Lung (tissue), 12 donors: ENCODE results near the gene ADAMTSL1. TPM values are rescaled to one million over a fixed set of nuclear protein-coding genes. Genes with fewer than 3 reads are reported as not detected.

Source experiments
- ATAC-seq: fragments of 200-7000 bp; cut with Tn5 transposase; one replicate; pipeline ENCODE4 v1.9.1; 2020; ENCODE audit warnings: moderate number of reproducible peaks; ENCODE audit not compliant: insufficient read depth, low FRiP score
- DNase-seq, 3 donors: peaks; one replicate each; pipeline ENCODE4 v3.0.0-alpha.2; 2013 to 2017
- H3K27ac ChIP-seq, 2 donors: one replicate each; pipeline ENCODE4 v1.5.1; 2013; ENCODE audit warnings: mild to moderate bottlenecking in 2 of 2, moderate library complexity in 2 of 2, control low read depth in 1 of 2, inconsistent platforms in 1 of 2, low read depth in 1 of 2, low read length in 1 of 2
- H3K27me3 ChIP-seq, 3 donors: one replicate each; pipeline ENCODE4 v1.5.1; 2013; ENCODE audit warnings: low read length in 2 of 3; ENCODE audit not compliant: control insufficient read depth in 3 of 3, insufficient read depth in 3 of 3
- H3K36me3 ChIP-seq, 4 donors: one replicate each; pipeline ENCODE4 v1.5.1; 2013; ENCODE audit warnings: low read length in 4 of 4, mild to moderate bottlenecking in 1 of 4, moderate library complexity in 1 of 4; ENCODE audit not compliant: control insufficient read depth in 4 of 4, insufficient read depth in 4 of 4
- H3K4me1 ChIP-seq, 5 donors: one replicate each; pipeline ENCODE4 v1.5.1; 2013; ENCODE audit warnings: low read length in 5 of 5, mild to moderate bottlenecking in 2 of 5, moderate library complexity in 1 of 5; ENCODE audit not compliant: control insufficient read depth in 5 of 5, insufficient read depth in 5 of 5
- H3K4me3 ChIP-seq: one replicate; pipeline ENCODE4 v1.5.1; 2013; ENCODE audit warnings: mild to moderate bottlenecking, control low read depth, moderate library complexity
- H3K9ac ChIP-seq, 2 donors: one replicate each; pipeline ENCODE4 v1.5.1; 2013; ENCODE audit warnings: low read length in 2 of 2, control low read depth in 1 of 2; ENCODE audit not compliant: insufficient read depth in 1 of 2
- H3K9me3 ChIP-seq, 4 donors: one replicate each; pipeline ENCODE4 v1.5.1; 2013; ENCODE audit warnings: low read length in 3 of 4, mild to moderate bottlenecking in 1 of 4, moderate library complexity in 1 of 4; ENCODE audit not compliant: control insufficient read depth in 4 of 4, insufficient read depth in 3 of 4
- CTCF ChIP-seq: IDR thresholded peaks from 2 replicates; pipeline ENCODE4 v1.5.1; 2012; ENCODE audit warnings: mild to moderate bottlenecking; ENCODE audit errors: control extremely low read depth, extremely low read depth
- WGBS, 2 donors: extraction: QIAGEN DNeasy Blood & Tissue Kit; methylation state at CpG; one replicate each; pipeline ENCODE4 v1.1.7; 2013; 5-methylcytosine and 5-hydroxymethylcytosine counted together
- polyA plus RNA-seq, 2 donors: library from polyadenylated mRNA; stranded (reverse); fragments of 200-250 nt; gene quantifications; one replicate each; pipeline ENCODE4 v1.2.1, GENCODE V29; 2013
- total RNA-seq, 2 donors: library from RNA; depleted of rRNA in 1 of 2; stranded (reverse); fragments of >200 nt in 1 of 2; gene quantifications; one replicate each; pipeline ENCODE4 v1.2.1, GENCODE V29; 2014 to 2021
- donor health status: control.
- donor health status: control.
- donor health status: Bipolar disorder and iron deficiency.
- donor health status: healthy.
- donor health status: DM: yes; HTN: yes; CAD: no.

Gene ADAMTSL1
- total and polyA plus RNA-seq, 4 donors, result 0.25 to 36.2 (median 1.4) TPM

GRCh38 chr9:18771763-18772162 is 297.8 kb downstream of the ADAMTSL1 start:
- H3K9me3 ChIP-seq, result no peaks in the 10 kb centered on the region
- H3K4me1 ChIP-seq, result peaks cover 0 to 14% (median 8%) of the 10 kb centered on the region in 5 donors
- 50 to 71% methylated on average over 4 of the region's 4 CpGs for WGBS, 2 donors
- DNase-seq (no peak), ATAC-seq (no peak)
- no peaks in the 10 kb centered on the region for H3K27me3 ChIP-seq
- H3K36me3 ChIP-seq, result no peaks in the 10 kb centered on the region
- H3K4me3 ChIP-seq, result no peak overlapping the region
- TF ChIP-seq CTCF, result no peak
- H3K9ac ChIP-seq, result no peak overlapping the region
- H3K27ac ChIP-seq, result no peak overlapping the region

GRCh38 chr9:18775241-18775640 is 301.3 kb downstream of the ADAMTSL1 start:
- TF ChIP-seq CTCF, result no peak
- Histone ChIP-seq H3K36me3 (no peaks in the 10 kb centered on the region), H3K9ac (no peak overlapping the region), H3K4me3 (no peak overlapping the region), H3K27me3 (no peaks in the 10 kb centered on the region), H3K4me1 (peaks cover 0 to 14% (median 8%) of the 10 kb centered on the region in 5 donors), H3K27ac (no peak overlapping the region), H3K9me3 (no peaks in the 10 kb centered on the region)
- WGBS, 2 donors, result 89 to 93% methylated on average over 1 of the region's 1 CpG
- ATAC-seq (no peak), DNase-seq (no peak)

GRCh38 chr9:18775930-18776329 is 302.0 kb downstream of the ADAMTSL1 start:
- TF ChIP-seq CTCF, result no peak
- Histone ChIP-seq H3K27me3 (no peaks in the 10 kb centered on the region), H3K4me1 (peaks cover 0 to 11% (median 7%) of the 10 kb centered on the region in 5 donors), H3K27ac (no peak overlapping the region), H3K9ac (no peak overlapping the region), H3K36me3 (no peaks in the 10 kb centered on the region), H3K4me3 (no peak overlapping the region), H3K9me3 (no peaks in the 10 kb centered on the region)
- no peak for ATAC-seq
- no peak for DNase-seq
- 88 to 89% methylated on average over 6 of the region's 6 CpGs for WGBS, 2 donors
